RWPE2 (cell line): Measurements from ENCODE around the gene CLEC6A.
"Not testable (repeated sequence)": the region's sequence is repeated elsewhere in the genome, so short reads cannot be mapped to it uniquely, and the experiment has no call there.

Experiments
- ATAC-seq: fragments of 200-7000 bp; cut with Tn5 transposase; 3 replicates; pipeline ENCODE4 v1.9.1; 2021; ENCODE audit warnings: low read depth
- DNase-seq: peaks from one replicate; pipeline ENCODE4 v3.0.0-alpha.2; 2020; ENCODE audit warnings: low spot score
- H3K27ac ChIP-seq: fragments of 450-650 bp; 2 replicates; pipeline ENCODE4 v1.5.1; 2017; ENCODE audit warnings: mild to moderate bottlenecking; ENCODE audit not compliant: poor library complexity, severe bottlenecking
- H3K27me3 ChIP-seq: fragments of 250-450 bp; sonication (Bioruptor Pico); 2 replicates; pipeline ENCODE4 v1.5.1; 2021; ENCODE audit warnings: mild to moderate bottlenecking, moderate library complexity; ENCODE audit not compliant: insufficient read depth, poor library complexity, severe bottlenecking
- H3K36me3 ChIP-seq: fragments of 250-450 bp; sonication (Bioruptor Pico); 2 replicates; pipeline ENCODE4 v1.5.1; 2020; ENCODE audit warnings: low read depth, mild to moderate bottlenecking, moderate library complexity
- H3K4me1 ChIP-seq: fragments of 250-450 bp; sonication (Bioruptor Pico); 2 replicates; pipeline ENCODE4 v1.5.1; 2021; ENCODE audit warnings: mild to moderate bottlenecking, moderate library complexity; ENCODE audit not compliant: insufficient read depth, poor library complexity, severe bottlenecking
- H3K4me3 ChIP-seq: fragments of 250-450 bp; sonication (Bioruptor Pico); 2 replicates; pipeline ENCODE4 v1.5.1; 2021; ENCODE audit warnings: mild to moderate bottlenecking, moderate library complexity; ENCODE audit not compliant: severe bottlenecking
- H3K9me3 ChIP-seq: fragments of 250-450 bp; sonication (Bioruptor Pico); 2 replicates; pipeline ENCODE4 v1.5.1; 2021; ENCODE audit warnings: mild to moderate bottlenecking, moderate library complexity; ENCODE audit not compliant: severe bottlenecking
- CTCF ChIP-seq: fragments of 450-650 bp; IDR thresholded peaks from one replicate; pipeline ENCODE4 v1.5.1; 2017; ENCODE audit warnings: mild to moderate bottlenecking, moderate library complexity; ENCODE audit not compliant: poor library complexity, severe bottlenecking

The CLEC6A gene

GRCh38 chr12:8475508-8476203 lies 19.9 kb downstream of the CLEC6A start:
- Histone ChIP-seq H3K27ac (no peak overlapping the region), H3K27me3 (no peaks in the 10 kb centered on the region), H3K4me3 (no peak overlapping the region), H3K36me3 (no peaks in the 10 kb centered on the region), H3K4me1 (no peaks in the 10 kb centered on the region), H3K9me3 (no peaks in the 10 kb centered on the region)
- no peak for TF ChIP-seq CTCF
- ATAC-seq (no peak), DNase-seq (no peak)

GRCh38 chr12:8482571-8483061 lies 26.9 kb downstream of the CLEC6A start:
- no peaks in the 10 kb centered on the region for H3K36me3 ChIP-seq
- H3K27ac ChIP-seq: no peak overlapping the region
- ATAC-seq: no peak
- TF ChIP-seq CTCF: no peak
- no peaks in the 10 kb centered on the region for H3K4me1 ChIP-seq
- no peaks in the 10 kb centered on the region for H3K9me3 ChIP-seq
- no peak for DNase-seq
- H3K4me3 ChIP-seq: no peak overlapping the region
- H3K27me3 ChIP-seq: no peaks in the 10 kb centered on the region

GRCh38 chr12:8483079-8483478 lies 27.3 kb downstream of the CLEC6A start:
- Histone ChIP-seq H3K4me1 (no peaks in the 10 kb centered on the region), H3K9me3 (no peaks in the 10 kb centered on the region), H3K4me3 (no peak overlapping the region), H3K27ac (no peak overlapping the region), H3K36me3 (no peaks in the 10 kb centered on the region), H3K27me3 (no peaks in the 10 kb centered on the region)
- DNase-seq (no peak), ATAC-seq (no peak)
- TF ChIP-seq CTCF: no peak

GRCh38 chr12:8491646-8492530 lies 36.1 kb downstream of the CLEC6A start:
- Histone ChIP-seq H3K27ac (no peak overlapping the region), H3K4me3 (no peak overlapping the region), H3K27me3 (no peaks in the 10 kb centered on the region), H3K36me3 (no peaks in the 10 kb centered on the region), H3K4me1 (no peaks in the 10 kb centered on the region), H3K9me3 (no peaks in the 10 kb centered on the region)
- DNase-seq: no peak
- TF ChIP-seq CTCF: no peak
- ATAC-seq: no peak

- no peak overlapping the region for H3K4me3 ChIP-seq
These were observed 37.3 kb downstream of the CLEC6A start for GRCh38 chr12:8493084-8493483.

GRCh38 chr12:8495671-8496070 lies 39.9 kb downstream of the CLEC6A start:
- H3K4me3 ChIP-seq, DNase-seq, H3K27me3 ChIP-seq, H3K9me3 ChIP-seq, ATAC-seq, H3K4me1 ChIP-seq, H3K36me3 ChIP-seq, H3K27ac ChIP-seq: not testable (repeated sequence)

More at GRCh38 chr12:8493084-8493483, 37.3 kb downstream of the CLEC6A start:
- DNase-seq: no peak
- TF ChIP-seq CTCF: no peak
- H3K36me3 ChIP-seq: no peaks in the 10 kb centered on the region
- no peaks in the 10 kb centered on the region for H3K9me3 ChIP-seq
- H3K4me1 ChIP-seq: no peaks in the 10 kb centered on the region
- no peak overlapping the region for H3K27ac ChIP-seq
- no peak for ATAC-seq
- H3K27me3 ChIP-seq: no peaks in the 10 kb centered on the region

- DNase-seq, H3K4me3 ChIP-seq, H3K27ac ChIP-seq, H3K36me3 ChIP-seq, H3K9me3 ChIP-seq, H3K4me1 ChIP-seq, ATAC-seq, H3K27me3 ChIP-seq: not testable (repeated sequence)
These were observed 40.3 kb downstream of the CLEC6A start for GRCh38 chr12:8496074-8496473.
